ENCODE data around the gene SCAND1. TPM values are rescaled to one million over a fixed set of nuclear protein-coding genes. Genes with fewer than 3 reads are reported as not detected.

Gene SCAND1
- total RNA-seq, 1 experiment from 2014 or later, result 54.6 TPM

DNA sequence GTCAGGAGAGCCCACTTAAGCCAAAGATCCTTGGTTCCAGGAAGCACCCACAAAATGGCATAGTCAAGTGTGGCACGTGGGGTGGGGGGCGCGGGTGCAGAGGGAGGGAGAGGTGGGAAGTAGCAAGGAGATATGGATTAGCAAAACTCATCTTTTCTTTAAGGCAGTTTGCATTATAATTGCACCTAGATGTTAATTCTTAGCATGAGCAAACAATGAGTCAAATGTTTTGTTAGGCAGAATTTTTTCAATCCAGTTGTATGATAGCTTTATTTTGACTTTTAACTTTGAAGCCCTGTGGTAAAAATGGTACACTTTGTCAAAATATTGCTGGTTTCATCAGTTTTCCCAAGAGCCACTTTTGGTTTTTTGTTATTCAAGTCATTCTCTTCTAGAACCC lies 15.0 kb downstream of the SCAND1 start:
- Mint-ChIP-seq H3K4me1 (ENCODE audit: insufficient read depth, unreplicated experiment) (no peaks in the 10 kb centered on the region), H3K9me3 (ENCODE audit: unreplicated experiment) (no peaks in the 10 kb centered on the region), H3K27me3 (ENCODE audit: insufficient read depth, unreplicated experiment) (no peaks in the 10 kb centered on the region), H3K4me3 (ENCODE audit: unreplicated experiment) (no peak overlapping the region), H3K36me3 (ENCODE audit: insufficient read depth, unreplicated experiment) (peaks cover 62% of the 10 kb centered on the region), H3K27ac (ENCODE audit: low read depth, unreplicated experiment) (no peak overlapping the region)
- no peak for TF ChIP-seq CTCF (IDR thresholded peaks at IDR 0.05; ENCODE audit: unreplicated experiment)
- no peak for DNase-seq (ENCODE audit: unreplicated experiment)
- BruUV-seq (replicated peaks), result no TSS peak
- POLR2A ChIA-PET, result no interaction called here
- CTCF ChIA-PET, result interaction anchor here (0.6 kb wide), 1 partner anchor 26 kb away, joined by 3 read pairs; no protein-coding TSS in a partner anchor
- intact Hi-C loops (cut with micrococcal nuclease), result no loop called here

- ChIA-PET CTCF (interaction anchor here (1.3 to 1.5 kb wide), 2 partner anchors 9 to 20 kb away, joined by 4 to 5 read pairs; partner anchors contain the start of gene SCAND1), POLR2A (no interaction called here)
- H3K9me3 Mint-ChIP-seq (ENCODE audit: unreplicated experiment), result no peaks in the 10 kb centered on the region
- TF ChIP-seq CTCF (IDR thresholded peaks at IDR 0.05; ENCODE audit: unreplicated experiment), result no peak
- H3K27me3 Mint-ChIP-seq (ENCODE audit: insufficient read depth, unreplicated experiment), result no peaks in the 10 kb centered on the region
- no peak overlapping the region for H3K4me3 Mint-ChIP-seq (ENCODE audit: unreplicated experiment)
- no peaks in the 10 kb centered on the region for H3K4me1 Mint-ChIP-seq (ENCODE audit: insufficient read depth, unreplicated experiment)
- intact Hi-C loops (cut with micrococcal nuclease), result no loop called here
- no peak for DNase-seq (ENCODE audit: unreplicated experiment)
- peaks cover 75% of the 10 kb centered on the region for H3K36me3 Mint-ChIP-seq (ENCODE audit: insufficient read depth, unreplicated experiment)
- H3K27ac Mint-ChIP-seq (ENCODE audit: low read depth, unreplicated experiment), result no peak overlapping the region
- no TSS peak for BruUV-seq (replicated peaks)
Observed at GRCh38 chr20:35934050-35934449, 20.3 kb downstream of the SCAND1 start.

DNA sequence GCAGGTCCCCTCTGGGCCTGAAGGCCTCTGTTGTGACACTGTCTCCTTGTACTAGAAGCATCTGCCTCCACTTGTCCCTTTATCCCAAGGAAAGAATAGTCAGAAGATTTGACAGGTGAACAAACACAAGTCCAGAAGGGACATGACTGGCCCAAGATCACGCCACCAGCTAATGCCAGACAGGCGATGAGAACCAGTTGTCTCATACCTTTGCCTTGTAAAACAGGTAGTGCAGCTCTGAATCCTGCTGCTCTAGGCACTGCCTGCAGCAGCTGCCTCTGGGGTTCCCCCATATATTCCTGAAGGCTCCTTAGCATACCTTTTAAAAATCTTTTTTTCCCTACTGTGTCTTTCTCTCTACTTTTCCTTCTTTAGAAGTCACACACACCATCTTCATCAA lies 25.0 kb downstream of the SCAND1 start:
- no peak for TF ChIP-seq CTCF (IDR thresholded peaks at IDR 0.05; ENCODE audit: unreplicated experiment)
- no peak for DNase-seq (ENCODE audit: unreplicated experiment)
- ChIA-PET CTCF (no interaction called here), POLR2A (no interaction called here)
- Mint-ChIP-seq H3K36me3 (ENCODE audit: insufficient read depth, unreplicated experiment) (peaks cover 82% of the 10 kb centered on the region), H3K4me3 (ENCODE audit: unreplicated experiment) (no peak overlapping the region), H3K9me3 (ENCODE audit: unreplicated experiment) (no peaks in the 10 kb centered on the region), H3K27ac (ENCODE audit: low read depth, unreplicated experiment) (no peak overlapping the region), H3K27me3 (ENCODE audit: insufficient read depth, unreplicated experiment) (no peaks in the 10 kb centered on the region), H3K4me1 (ENCODE audit: insufficient read depth, unreplicated experiment) (no peaks in the 10 kb centered on the region)
- BruUV-seq (replicated peaks), result no TSS peak
- intact Hi-C loops (cut with micrococcal nuclease), result no loop called here

GRCh38 chr20:35920523-35920922 lies 33.8 kb downstream of the SCAND1 start:
- no peaks in the 10 kb centered on the region for H3K4me1 Mint-ChIP-seq (ENCODE audit: insufficient read depth, unreplicated experiment)
- H3K9me3 Mint-ChIP-seq (ENCODE audit: unreplicated experiment), result no peaks in the 10 kb centered on the region
- DNase-seq (ENCODE audit: unreplicated experiment), result no peak
- H3K27me3 Mint-ChIP-seq (ENCODE audit: insufficient read depth, unreplicated experiment), result no peaks in the 10 kb centered on the region
- intact Hi-C loops (cut with micrococcal nuclease), result no loop called here
- BruUV-seq (replicated peaks), result no TSS peak
- TF ChIP-seq CTCF (IDR thresholded peaks at IDR 0.05; ENCODE audit: unreplicated experiment), result no peak
- ChIA-PET POLR2A (interaction anchor here (1.5 kb wide), 1 partner anchor 178 kb away, joined by 3 read pairs; the partner anchor contains the start of gene RBM39), CTCF (interaction anchor here (0.6 kb wide), 1 partner anchor 166 kb away, joined by 3 read pairs; no protein-coding TSS in a partner anchor)
- no peak overlapping the region for H3K27ac Mint-ChIP-seq (ENCODE audit: low read depth, unreplicated experiment)
- peaks cover 67% of the 10 kb centered on the region for H3K36me3 Mint-ChIP-seq (ENCODE audit: insufficient read depth, unreplicated experiment)
- H3K4me3 Mint-ChIP-seq (ENCODE audit: unreplicated experiment), result no peak overlapping the region

Measured in MCF 10A (cell line).